GM12872 (cell line): ENCODE data around the gene ATP5F1D.

Experiments used
- CTCF ChIP-seq: IDR thresholded peaks from 3 replicates; pipeline ENCODE4 v1.5.1; 2011; ENCODE audit warnings: low read depth, mild to moderate bottlenecking, low read length, moderate library complexity; ENCODE audit not compliant: insufficient read depth

The ATP5F1D gene

GRCh38 chr19:1250437-1251260, 9.1 kb downstream of the ATP5F1D start:
- 0 out of 3 replicates have a peak, but pooled peaks have one; percentile 3 for TF ChIP-seq CTCF

- no peak for TF ChIP-seq CTCF
These were observed 10.0 kb downstream of the ATP5F1D start for GRCh38 chr19:1251330-1252220.

GRCh38 chr19:1252221-1252820, 10.8 kb downstream of the ATP5F1D start:
- no peak for TF ChIP-seq CTCF

GRCh38 chr19:1252821-1253513, 11.4 kb downstream of the ATP5F1D start:
- 0 out of 3 replicates have a peak, but pooled peaks have one; percentile 17 for TF ChIP-seq CTCF

GRCh38 chr19:1253514-1254080, 12.0 kb downstream of the ATP5F1D start:
- TF ChIP-seq CTCF = no peak

- no peak for TF ChIP-seq CTCF
These were observed 12.6 kb downstream of the ATP5F1D start for GRCh38 chr19:1254081-1254527.
